NCI-H1105 (cell line): ENCODE measurements around the gene BMP2K.
A peak's percentile ranks its signal among the peaks of the same experiment; 100 is the strongest.
"Not testable (repeated sequence)": the region's sequence is repeated elsewhere in the genome, so short reads cannot be mapped to it uniquely, and the experiment has no call there.

Source experiments
- DNase-seq: peaks from one replicate; lab custom pipeline; 2025; lab: John Stamatoyannopoulos, UW

The BMP2K gene

DNA sequence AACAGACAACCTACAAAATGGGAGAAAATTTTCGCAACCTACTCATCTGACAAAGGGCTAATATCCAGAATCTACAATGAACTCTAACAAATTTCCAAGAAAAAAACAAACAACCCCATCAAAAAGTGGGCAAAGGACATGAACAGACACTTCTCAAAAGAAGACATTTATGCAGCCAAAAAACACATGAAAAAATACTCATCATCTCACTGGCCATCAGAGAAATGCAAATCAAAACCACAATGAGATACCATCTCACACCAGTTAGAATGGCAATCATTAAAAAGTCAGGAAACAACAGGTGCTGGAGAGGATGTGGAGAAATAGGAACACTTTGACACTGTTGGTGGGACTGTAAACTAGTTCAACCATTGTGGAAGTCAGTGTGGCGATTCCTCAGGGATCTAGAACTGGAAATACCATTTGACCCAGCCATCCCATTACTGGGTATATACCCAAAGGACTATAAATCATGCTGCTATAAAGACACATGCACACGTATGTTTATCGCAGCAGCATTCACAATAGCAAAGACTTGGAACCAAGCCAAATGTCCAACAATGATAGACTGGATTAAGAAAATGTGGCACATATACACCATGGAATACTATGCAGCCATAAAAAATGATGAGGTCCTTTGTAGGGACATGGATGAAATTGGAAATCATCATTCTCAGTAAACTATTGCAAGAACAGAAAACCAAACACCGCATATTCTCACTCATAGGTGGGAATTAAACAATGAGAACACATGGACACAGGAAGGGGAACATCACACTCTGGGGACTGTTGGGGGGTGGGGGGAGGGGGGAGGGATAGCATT, 19.7 kb downstream of the BMP2K start:
- not testable (repeated sequence) for DNase-seq

- DNase-seq, result no peak
Measured at GRCh38 chr4:78796526-78796925, 20.4 kb downstream of the BMP2K start.

DNA sequence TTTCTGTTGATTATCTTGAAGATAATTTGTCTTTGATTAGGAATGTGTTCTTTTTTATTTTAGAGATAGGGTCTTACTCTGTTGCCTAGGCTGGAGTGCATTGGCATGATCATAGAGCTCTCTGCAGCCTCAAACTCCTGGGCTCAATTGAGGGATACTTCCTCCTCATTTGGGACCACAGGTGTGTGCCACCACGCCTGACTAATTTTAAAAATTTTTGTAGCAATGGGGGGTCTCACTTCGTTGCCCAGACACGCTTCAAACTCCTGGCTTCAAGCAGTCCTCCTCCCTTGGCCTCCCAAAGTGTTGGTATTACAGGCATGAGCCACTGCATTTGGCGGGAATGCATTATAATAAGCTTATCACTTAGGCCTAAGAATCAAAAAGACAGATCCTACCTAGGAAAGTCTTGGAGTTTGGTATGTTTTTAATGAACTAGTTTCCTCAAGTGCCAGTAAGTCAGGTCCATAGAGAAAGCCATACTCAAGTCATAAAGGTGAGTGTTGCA, 21.7 kb downstream of the BMP2K start:
- DNase-seq, result no peak

GRCh38 chr4:78799551-78800495, 23.7 kb downstream of the BMP2K start:
- peak; percentile 49 for DNase-seq

GRCh38 chr4:78800965-78801364, 24.8 kb downstream of the BMP2K start:
- DNase-seq, result no peak

GRCh38 chr4:78803983-78804382, 27.8 kb downstream of the BMP2K start:
- DNase-seq, result no peak

GRCh38 chr4:78806943-78807460, 30.9 kb downstream of the BMP2K start:
- no peak for DNase-seq

DNA sequence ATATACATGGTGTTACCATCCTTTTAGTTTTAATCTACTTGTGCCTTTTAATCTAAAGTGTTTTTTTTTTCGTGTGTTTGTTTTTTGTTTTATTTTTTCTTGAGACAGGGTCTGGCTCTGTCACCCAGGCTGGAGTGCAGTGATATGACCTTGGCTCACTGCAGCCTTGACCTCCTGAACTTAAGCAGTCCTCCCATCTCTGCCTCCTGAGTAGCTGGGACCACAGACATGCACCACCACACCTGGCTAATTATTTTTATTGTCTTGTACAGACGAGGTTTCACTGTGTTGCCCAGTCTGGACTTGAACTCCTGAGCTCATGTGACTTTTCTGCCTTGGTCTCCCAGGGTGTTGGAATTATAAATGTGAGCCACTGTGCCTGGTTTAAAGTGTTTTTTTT, 33.1 kb downstream of the BMP2K start:
- no peak for DNase-seq

DNA sequence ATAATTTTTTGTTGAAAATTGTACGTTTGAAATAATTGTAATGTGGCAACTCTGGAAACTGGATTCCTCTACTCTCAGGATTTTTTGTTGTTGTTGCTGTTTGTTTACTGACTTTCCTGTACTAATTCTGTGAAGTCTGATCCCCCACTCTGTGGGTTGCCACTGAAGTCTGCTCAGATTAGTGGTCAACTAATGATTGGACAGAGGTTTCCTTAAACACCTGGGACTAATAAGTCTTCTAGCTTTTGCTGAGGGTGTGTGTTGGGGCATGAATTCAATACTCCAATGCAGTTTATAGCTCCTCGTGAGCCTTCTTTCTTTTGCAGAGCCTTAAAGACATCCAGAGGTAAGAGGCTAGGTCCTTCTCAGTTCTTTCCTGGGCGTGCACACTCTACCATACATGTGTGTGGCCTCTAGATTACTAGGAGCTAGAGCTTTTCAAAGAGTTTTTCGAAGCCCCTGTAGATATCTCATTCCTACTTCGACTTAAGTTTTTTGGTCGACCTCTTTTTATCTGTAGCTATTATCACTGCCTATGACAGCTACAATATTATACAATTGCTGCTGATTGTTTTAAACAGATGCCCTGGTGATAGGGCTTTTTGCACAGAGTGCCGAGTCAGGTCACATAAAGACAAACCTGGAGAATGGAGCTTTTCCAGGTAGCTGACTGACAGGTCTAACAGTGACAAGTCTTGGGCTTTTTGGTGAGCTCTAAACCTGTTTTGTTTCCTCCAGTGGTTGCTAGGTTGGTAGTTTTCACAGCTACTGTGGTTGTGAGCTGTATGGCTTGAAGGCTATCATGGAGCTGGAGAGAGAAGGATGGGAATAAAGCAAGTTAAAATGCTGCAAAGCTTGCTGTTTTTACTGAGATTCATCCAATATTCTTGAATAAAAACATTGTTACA, 34.0 kb downstream of the BMP2K start:
- DNase-seq, result no peak

DNA sequence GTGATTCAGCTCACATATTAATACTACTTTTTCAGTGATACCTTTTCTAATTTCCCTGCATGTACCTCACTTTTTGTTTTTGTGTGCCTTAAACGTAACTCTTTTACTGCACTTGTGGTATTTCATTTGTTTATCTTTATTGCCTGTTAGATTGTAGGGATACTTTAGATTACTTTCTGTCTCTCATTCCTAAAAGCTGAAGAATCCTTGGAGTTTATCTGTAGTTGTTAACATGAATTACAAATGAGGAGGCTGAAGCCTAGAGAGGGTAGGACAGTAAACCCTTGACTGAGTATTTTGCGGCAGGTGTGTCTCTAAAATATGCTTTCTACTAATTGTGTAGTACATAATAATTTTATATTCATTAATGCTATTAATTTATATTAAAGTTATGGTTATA, 34.9 kb downstream of the BMP2K start:
- no peak for DNase-seq

- DNase-seq, result no peak
Measured at GRCh38 chr4:78818530-78819079, 42.5 kb downstream of the BMP2K start.

DNA sequence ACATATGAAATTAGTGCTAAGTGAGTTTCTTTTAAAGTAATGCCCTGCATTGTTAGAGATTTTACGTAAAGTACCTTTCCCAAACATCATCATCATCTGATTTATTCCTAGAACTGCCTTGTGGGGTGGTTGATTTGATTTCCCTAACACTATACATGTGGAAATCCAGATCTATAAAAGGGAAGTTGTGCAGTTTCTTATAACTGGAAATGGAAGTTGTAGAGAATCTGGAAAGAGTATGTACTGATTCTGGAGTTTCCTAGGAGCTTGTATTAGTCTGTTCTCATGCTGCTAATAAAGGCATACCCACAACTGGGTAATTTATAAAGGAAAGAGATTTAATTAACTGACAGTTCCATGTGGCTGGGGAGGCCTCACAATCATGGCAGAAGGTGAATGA, 47.9 kb downstream of the BMP2K start:
- DNase-seq, result no peak

DNA sequence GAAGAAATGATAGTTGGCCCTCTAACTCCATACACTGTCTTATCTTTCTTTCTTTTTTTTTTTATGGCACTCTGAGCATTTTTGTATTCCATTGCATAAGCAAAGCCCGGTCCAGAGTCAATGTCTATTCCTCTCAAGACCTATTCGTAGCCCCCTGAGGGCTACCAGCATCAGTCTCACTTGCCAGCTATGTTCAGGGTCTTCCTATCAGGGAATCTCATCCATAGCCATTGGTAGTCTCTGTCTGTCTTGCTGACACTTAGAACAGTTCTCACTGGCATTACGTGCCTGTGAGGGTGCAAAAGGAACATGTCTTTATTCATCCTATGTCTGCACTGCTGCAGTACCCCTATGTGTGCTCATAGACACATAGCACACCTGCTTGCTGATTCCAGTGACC, 51.0 kb downstream of the BMP2K start:
- DNase-seq, result no peak

DNA sequence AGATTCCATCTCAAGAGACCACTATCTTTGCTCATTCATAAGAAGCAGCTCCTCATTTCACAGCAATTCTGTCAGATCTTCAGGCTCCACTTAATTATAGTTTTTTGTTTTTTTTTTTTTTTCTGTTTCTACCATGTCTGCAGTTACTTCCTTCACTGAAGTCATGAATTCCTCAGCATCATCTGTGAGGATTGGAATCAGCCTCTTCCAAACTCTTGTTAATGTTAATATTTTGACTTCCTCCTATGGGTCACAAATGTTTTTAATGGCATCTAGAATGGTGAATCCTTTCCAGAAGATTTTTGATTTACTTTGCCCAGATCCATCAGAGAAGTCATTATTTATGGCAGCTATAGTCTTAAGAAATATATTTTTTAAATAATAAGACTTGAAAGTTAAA, 53.1 kb downstream of the BMP2K start:
- no peak for DNase-seq

DNA sequence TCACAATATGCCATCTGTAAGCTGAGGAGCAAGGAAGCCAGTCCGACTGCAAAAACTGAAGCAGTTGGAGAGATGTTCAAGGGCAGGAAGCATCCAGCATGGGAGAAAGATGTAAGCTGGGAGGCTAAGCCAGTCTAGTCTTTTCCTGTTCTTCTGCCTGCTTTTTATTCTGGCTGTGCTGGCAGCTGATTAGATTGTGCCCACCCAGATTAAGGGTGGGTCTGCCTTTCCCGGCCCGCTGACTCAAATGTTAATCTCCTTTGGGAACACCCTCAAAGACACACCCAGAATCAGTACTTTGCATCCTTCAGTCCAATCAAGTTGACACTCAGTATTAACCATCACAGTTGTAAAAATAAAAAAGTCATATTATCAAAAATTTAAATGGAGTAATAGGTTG, 63.5 kb downstream of the BMP2K start:
- DNase-seq, result not testable (repeated sequence)

GRCh38 chr4:78840286-78840685, 64.1 kb downstream of the BMP2K start:
- not testable (repeated sequence) for DNase-seq

- DNase-seq, result no peak
Measured at GRCh38 chr4:78845472-78845871, 69.3 kb downstream of the BMP2K start.

DNA sequence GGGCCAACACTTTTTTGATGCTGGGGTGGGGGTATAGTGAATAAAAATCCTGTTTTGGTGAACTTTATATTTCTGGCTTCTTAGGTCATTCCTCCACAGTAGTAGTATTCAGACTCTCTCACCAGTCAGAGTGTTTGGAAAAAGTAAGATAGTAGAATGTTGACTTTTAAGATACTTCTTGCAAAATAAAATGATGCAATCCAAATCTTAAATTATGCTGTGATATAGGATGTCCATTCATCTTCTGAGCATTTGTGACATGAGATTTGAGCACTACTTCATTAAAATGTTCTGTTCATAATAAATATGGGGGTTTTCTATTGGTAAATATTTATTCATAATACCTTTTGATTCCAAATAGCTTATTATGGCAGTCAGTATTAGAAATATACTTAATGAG, 70.1 kb downstream of the BMP2K start:
- DNase-seq, result no peak

- no peak for DNase-seq
Measured at GRCh38 chr4:78862314-78862737, 86.2 kb downstream of the BMP2K start.

DNA sequence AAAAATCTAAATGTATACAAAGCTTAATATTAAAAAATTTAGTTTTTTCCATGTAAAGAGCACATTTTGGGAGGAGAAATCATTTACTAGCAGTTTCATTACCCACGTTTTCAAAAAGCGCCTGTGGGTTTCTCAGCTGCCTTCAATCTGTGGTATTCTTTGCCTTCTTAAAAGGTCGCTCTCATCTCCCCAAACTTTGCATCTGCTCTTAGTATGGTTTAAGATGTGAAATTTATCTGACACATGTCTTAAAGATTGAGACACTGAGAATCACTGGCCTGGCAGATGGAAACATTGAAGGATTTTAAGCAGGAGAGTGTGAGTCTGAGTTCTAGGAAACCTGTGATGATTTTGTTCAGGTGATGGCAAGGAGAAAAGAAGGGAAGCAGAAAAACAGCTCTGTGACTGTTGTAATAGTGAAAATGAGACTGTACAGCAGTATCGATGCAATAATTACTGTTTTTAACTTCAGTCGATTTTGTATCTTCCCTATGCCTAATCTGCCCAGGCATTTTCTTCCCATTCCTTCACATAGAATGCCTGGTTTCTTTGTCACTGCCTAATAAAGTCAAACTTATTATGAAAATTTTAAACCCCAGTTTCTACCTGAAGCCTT, 87.2 kb downstream of the BMP2K start:
- DNase-seq, result no peak

- DNase-seq, result no peak
Measured at GRCh38 chr4:78863991-78864390, 87.8 kb downstream of the BMP2K start.
